ENCODE data around the gene SLC7A7. TPM values are rescaled to one million over a fixed set of nuclear protein-coding genes. Genes with fewer than 3 reads are reported as not detected.

Gene SLC7A7
- total and polyA plus RNA-seq, 2 experiments from 2014 or later, result 3.6 to 4.1 TPM

- Histone ChIP-seq H3K4me1 (ENCODE audit: insufficient read depth) (peaks cover 11% of the 10 kb centered on the region), H3K79me2 (replicated peaks; ENCODE audit: insufficient read depth) (peaks cover 25% of the 10 kb centered on the region), H3K9me2 (ENCODE audit: insufficient read depth) (no peaks in the 10 kb centered on the region), H4K20me1 (replicated peaks; ENCODE audit: insufficient read depth) (no peaks in the 10 kb centered on the region), H3K27me3 (ENCODE audit: insufficient read depth) (no peaks in the 10 kb centered on the region), H3K36me3 (ENCODE audit: insufficient read depth) (peaks cover 41% of the 10 kb centered on the region), H3K27ac (ENCODE audit: low read depth) (no peak overlapping the region), H2AFZ (no peak overlapping the region), H3K4me3 (no peak overlapping the region), H3K4me2 (no peak overlapping the region), H3F3A (replicated peaks; ENCODE audit: low read depth) (0 out of 2 replicates have a peak, but pooled peaks cover 4% of the 10 kb centered on the region)
- H3K4me1 Mint-ChIP-seq, result peaks cover 16% of the 10 kb centered on the region
- no peak overlapping the region for H3K27ac Mint-ChIP-seq
- peaks cover 73% of the 10 kb centered on the region for H3K36me3 Mint-ChIP-seq (ENCODE audit: low read depth)
- ATAC-seq, result no peak
- H3K4me3 Mint-ChIP-seq, result no peak overlapping the region
- TF ChIP-seq NANOG (IDR thresholded peaks at IDR 0.05; ENCODE audit: borderline replicate concordance) (no peak), CTCF (conservative IDR thresholded peaks at IDR 0.05; ENCODE audit: low read depth in 2 of 2) (no peak), JUNB (IDR thresholded peaks at IDR 0.05; ENCODE audit: unreplicated experiment) (no peak), CREB1 (CRISPR knock-in tag; IDR thresholded peaks at IDR 0.05; ENCODE audit: low read depth) (no peak)
- H3K27me3 Mint-ChIP-seq (ENCODE audit: insufficient read depth, low read depth, poor library complexity), result peaks cover 12% of the 10 kb centered on the region
- H3K9me3 Mint-ChIP-seq, result no peaks in the 10 kb centered on the region
- DNase-seq (ENCODE audit: low spot score), result no peak
Observed at GRCh38 chr14:22770481-22771187, 44.6 kb downstream of the SLC7A7 start.

DNA sequence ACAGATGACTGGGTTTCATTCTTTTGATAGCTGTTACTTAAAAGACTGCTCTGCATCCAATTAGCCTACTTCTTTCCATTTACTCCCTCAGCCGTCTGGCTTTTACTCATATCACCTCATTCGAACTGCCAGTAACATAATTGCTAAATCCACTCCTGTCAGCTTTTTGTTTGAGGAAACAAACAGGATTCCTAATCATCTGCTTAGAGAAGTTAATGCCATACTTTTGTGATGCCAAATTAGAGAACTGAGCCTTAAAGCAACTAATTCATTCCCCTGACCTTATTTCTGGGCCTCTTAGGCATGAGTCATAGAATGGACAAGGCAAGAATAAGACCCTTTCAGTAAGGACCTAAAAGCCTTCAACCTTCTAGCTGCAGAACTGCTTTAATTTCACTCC lies 45.9 kb downstream of the SLC7A7 start:
- no peak for DNase-seq (ENCODE audit: low spot score)
- ATAC-seq, result no peak
- Histone ChIP-seq H4K20me1 (replicated peaks; ENCODE audit: insufficient read depth) (no peaks in the 10 kb centered on the region), H3K36me3 (ENCODE audit: insufficient read depth) (peaks cover 41% of the 10 kb centered on the region), H2AFZ (no peak overlapping the region), H3K79me2 (replicated peaks; ENCODE audit: insufficient read depth) (peaks cover 25% of the 10 kb centered on the region), H3K4me2 (no peak overlapping the region), H3K4me1 (ENCODE audit: insufficient read depth) (peaks cover 11% of the 10 kb centered on the region), H3K27me3 (ENCODE audit: insufficient read depth) (no peaks in the 10 kb centered on the region), H3K9me2 (ENCODE audit: insufficient read depth) (no peaks in the 10 kb centered on the region), H3K27ac (ENCODE audit: low read depth) (no peak overlapping the region), H3F3A (replicated peaks; ENCODE audit: low read depth) (0 out of 2 replicates have a peak, but pooled peaks cover 4% of the 10 kb centered on the region), H3K4me3 (no peak overlapping the region)
- H3K9me3 Mint-ChIP-seq, result no peaks in the 10 kb centered on the region
- H3K4me3 Mint-ChIP-seq, result no peak overlapping the region
- H3K27ac Mint-ChIP-seq, result no peak overlapping the region
- H3K36me3 Mint-ChIP-seq (ENCODE audit: low read depth), result peaks cover 62% of the 10 kb centered on the region
- H3K4me1 Mint-ChIP-seq, result peaks cover 16% of the 10 kb centered on the region
- H3K27me3 Mint-ChIP-seq (ENCODE audit: insufficient read depth, low read depth, poor library complexity), result peaks cover 16% of the 10 kb centered on the region
- no peak for TF ChIP-seq EZH2phosphoT487 (IDR thresholded peaks at IDR 0.05; ENCODE audit: unreplicated experiment)
- TF ChIP-seq ZNF331 (CRISPR knock-in tag; IDR thresholded peaks at IDR 0.05; ENCODE audit: low read depth), result no peak
- TF ChIP-seq CREB1 (CRISPR knock-in tag; IDR thresholded peaks at IDR 0.05; ENCODE audit: low read depth), result no peak
- TF ChIP-seq CTCF (conservative IDR thresholded peaks at IDR 0.05; ENCODE audit: low read depth in 2 of 2), result no peak
- TF ChIP-seq, protein P1, sequence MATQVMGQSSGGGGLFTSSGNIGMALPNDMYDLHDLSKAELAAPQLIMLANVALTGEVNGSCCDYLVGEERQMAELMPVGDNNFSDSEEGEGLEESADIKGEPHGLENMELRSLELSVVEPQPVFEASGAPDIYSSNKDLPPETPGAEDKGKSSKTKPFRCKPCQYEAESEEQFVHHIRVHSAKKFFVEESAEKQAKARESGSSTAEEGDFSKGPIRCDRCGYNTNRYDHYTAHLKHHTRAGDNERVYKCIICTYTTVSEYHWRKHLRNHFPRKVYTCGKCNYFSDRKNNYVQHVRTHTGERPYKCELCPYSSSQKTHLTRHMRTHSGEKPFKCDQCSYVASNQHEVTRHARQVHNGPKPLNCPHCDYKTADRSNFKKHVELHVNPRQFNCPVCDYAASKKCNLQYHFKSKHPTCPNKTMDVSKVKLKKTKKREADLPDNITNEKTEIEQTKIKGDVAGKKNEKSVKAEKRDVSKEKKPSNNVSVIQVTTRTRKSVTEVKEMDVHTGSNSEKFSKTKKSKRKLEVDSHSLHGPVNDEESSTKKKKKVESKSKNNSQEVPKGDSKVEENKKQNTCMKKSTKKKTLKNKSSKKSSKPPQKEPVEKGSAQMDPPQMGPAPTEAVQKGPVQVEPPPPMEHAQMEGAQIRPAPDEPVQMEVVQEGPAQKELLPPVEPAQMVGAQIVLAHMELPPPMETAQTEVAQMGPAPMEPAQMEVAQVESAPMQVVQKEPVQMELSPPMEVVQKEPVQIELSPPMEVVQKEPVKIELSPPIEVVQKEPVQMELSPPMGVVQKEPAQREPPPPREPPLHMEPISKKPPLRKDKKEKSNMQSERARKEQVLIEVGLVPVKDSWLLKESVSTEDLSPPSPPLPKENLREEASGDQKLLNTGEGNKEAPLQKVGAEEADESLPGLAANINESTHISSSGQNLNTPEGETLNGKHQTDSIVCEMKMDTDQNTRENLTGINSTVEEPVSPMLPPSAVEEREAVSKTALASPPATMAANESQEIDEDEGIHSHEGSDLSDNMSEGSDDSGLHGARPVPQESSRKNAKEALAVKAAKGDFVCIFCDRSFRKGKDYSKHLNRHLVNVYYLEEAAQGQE (IDR thresholded peaks at IDR 0.05; ENCODE audit: unreplicated experiment), result no peak
- no peak for TF ChIP-seq ZNF114 (CRISPR knock-in tag; IDR thresholded peaks at IDR 0.05)
- no peak for TF ChIP-seq POLR2AphosphoS5 (IDR thresholded peaks at IDR 0.05; ENCODE audit: low read depth)
- no peak for TF ChIP-seq STAT1 (IDR thresholded peaks at IDR 0.05; ENCODE audit: unreplicated experiment)
- TF ChIP-seq ETS1 (IDR thresholded peaks at IDR 0.05), result no peak
- TF ChIP-seq JUNB (IDR thresholded peaks at IDR 0.05; ENCODE audit: unreplicated experiment), result no peak
- TF ChIP-seq EZH2 (IDR thresholded peaks at IDR 0.05; ENCODE audit: low read depth, unreplicated experiment), result no peak
- TF ChIP-seq NANOG (IDR thresholded peaks at IDR 0.05; ENCODE audit: borderline replicate concordance), result no peak
